CD4-positive, alpha-beta T cell treated with Interleukin-17A for 1 hour (primary cell): ENCODE measurements around the gene CIROP.

Experiments
- DNase-seq: peaks from one replicate; pipeline ENCODE4 v3.0.0-alpha.2; 2020

The CIROP gene

GRCh38 chr14:23093104-23093503 lies 11.7 kb downstream of the CIROP start:
- no peak for DNase-seq

DNA sequence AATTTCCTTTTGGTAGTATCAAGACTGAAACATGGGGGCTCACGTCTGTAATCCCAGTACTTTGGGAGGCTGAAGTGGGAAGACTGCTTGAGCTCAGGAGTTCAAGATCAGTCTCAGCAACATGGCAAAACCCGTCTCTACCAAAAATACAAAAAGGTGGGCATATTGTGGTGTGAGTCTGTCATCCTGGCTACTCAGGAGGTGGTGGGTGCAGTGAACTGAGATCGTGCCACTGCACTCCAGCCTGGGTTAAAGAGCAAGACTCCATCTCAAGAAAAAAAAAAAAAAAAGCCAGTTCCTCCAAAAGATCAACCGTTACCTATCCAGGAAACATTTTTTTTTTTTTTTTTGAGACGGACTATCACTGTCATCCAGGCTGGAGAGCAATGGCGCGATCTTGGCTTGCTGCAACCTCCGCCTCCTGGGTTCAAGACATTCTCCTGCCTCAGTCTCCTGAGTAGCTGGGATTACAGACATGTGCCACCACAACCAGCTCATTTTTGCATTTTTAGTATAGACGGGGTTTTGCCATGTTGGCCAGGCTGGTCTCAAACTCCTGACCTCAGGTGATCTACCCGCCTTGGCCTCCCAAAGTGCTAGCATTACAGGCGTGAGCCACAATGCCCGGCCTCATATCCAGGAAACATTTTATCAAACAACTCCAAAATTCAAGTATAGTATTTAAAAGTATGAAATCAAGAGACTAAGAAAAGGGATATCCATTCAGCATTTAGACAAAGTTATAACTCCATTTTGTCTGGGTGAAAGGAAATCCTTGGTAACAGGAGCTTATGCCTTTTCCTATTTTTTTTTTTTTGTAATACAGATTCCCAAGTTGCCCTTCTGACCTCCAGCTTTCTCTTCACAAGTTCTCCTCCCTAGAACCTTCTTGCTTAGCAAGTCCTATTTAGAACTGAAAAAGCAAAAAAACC lies 13.2 kb downstream of the CIROP start:
- DNase-seq: no peak

- DNase-seq: no peak
Measured at GRCh38 chr14:23090254-23090636, 14.5 kb downstream of the CIROP start.

- no peak for DNase-seq
Measured at GRCh38 chr14:23089498-23090253, 15.1 kb downstream of the CIROP start.

DNA sequence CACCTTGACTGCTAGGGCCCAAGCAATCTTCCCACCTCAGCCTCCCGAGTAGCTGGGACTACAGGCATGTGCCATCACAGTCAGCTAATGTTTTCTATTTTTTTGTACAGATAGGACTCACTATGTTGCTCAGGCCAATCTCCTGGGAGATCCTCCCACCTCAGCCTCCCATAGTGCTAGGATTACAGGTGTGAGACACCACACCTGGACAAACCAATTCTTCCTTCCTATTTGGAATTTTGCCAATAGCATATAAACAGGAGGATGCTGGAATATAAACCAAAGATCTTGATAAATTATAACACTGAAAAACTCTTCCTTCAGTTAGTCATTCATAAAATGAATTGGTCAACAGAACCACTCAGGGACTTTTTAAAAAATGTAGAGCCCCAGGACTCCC lies 18.2 kb downstream of the CIROP start:
- no peak for DNase-seq

- no peak for DNase-seq
Measured at GRCh38 chr14:23085458-23085857, 19.3 kb downstream of the CIROP start.

- DNase-seq: no peak
Measured at GRCh38 chr14:23080474-23080873, 24.3 kb downstream of the CIROP start.

DNA sequence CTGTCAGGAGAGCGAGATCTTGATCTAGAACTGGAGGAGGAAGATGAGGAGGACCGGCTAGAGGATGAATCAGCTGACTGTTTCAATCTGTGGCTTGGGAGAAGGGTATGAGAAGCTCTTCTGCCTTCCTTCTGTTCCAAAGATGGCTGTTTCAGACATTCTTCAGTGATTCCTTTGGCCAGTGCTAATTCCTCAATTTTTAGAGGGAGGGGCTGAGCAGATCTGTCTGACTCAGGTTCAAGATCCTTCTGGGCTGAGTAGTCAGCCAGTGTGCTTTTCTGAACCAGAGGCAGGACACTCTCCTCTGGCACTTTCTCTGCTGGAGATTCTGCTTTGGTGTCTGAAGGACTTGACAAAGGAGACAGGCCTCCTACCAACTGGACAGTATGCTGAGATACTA lies 25.1 kb downstream of the CIROP start:
- DNase-seq: no peak

DNA sequence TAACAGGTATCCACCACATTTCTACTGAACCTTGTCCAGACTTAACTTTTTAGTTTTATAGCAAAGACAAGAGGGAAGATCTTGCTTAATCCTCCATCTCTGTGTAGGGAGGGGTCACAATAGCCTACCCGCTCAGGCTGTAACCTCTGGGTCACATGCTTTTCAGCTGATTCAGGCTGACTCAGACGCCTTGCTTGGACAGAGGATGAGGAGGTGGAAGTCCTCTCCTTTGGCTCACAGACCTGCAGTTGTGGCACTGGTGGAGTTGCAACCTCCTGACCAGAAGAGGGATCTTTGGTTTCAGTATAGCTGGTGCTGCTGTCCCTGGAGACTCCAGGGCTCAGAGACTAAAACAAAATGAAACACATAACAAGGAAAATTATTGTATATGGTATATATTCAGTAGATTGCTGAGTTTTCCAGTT lies 26.1 kb downstream of the CIROP start:
- DNase-seq: no peak

DNA sequence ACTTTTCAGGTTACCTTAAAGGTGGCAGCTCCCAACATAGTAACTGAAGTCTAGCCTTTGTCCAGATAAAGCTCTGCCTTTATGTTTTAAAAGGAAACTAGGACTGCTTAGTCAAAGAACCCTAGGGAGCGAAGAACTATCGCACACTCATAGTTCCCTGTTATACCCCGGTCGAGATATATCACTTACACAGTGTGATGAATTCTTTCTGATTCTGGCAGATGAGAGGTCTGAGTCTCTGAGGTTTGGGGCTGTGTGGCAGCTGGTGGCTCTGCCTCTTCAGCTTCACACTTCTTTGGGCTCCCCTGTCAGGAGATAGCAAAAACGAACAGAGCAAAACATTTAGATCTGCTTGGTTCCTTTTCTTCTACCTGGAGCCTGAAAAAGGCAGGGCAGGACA lies 26.8 kb downstream of the CIROP start:
- DNase-seq: no peak

- peak; percentile 57 for DNase-seq
Measured at GRCh38 chr14:23076785-23077408, 27.9 kb downstream of the CIROP start.

DNA sequence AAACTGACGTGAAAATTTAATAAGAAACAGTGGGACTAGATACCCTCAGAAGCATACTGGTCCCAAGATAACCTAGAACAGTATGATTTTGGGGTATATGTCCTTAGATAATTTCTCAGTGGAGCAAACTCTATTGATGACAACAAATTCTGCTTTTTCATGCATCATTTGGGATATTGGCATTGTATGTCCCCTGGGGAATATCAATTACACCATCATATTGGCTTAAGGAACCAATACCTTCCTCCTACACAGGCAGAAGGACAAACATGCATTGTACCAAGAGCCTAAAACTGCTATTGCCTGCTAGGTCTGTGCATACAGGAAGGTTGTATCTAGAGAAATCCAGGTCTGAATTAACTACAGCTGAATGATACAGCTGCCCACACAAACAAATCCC lies 29.9 kb downstream of the CIROP start:
- DNase-seq: no peak

DNA sequence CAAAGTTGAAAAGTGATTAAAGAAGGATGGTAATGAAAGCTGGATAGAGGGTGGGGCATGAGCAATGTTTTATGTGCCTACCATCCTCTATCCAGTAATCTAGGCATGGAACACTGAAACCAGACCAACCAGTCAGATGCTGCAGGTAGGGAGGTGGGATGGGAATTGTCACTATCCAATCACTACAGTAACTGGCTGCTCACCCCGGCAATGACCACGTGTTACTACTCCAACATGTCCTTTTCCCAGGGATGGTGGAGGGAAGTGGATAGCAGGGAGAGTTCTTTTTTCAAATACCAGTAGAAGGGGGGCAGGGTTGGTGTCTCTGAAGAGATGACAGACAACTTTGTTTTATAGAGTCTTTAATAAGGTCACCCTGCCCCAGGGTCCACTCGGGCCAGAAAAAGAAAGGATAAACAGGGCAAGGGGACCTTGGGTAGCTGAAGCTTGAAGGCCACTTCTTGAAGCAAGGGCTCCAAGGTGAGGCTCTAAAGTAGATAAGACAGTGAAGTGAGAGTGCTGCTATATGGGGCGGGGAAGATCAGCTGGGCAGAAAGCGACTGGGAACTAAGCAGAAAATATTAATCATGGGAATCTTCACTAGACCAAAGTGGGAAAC lies 32.8 kb downstream of the CIROP start:
- DNase-seq: no peak

DNA sequence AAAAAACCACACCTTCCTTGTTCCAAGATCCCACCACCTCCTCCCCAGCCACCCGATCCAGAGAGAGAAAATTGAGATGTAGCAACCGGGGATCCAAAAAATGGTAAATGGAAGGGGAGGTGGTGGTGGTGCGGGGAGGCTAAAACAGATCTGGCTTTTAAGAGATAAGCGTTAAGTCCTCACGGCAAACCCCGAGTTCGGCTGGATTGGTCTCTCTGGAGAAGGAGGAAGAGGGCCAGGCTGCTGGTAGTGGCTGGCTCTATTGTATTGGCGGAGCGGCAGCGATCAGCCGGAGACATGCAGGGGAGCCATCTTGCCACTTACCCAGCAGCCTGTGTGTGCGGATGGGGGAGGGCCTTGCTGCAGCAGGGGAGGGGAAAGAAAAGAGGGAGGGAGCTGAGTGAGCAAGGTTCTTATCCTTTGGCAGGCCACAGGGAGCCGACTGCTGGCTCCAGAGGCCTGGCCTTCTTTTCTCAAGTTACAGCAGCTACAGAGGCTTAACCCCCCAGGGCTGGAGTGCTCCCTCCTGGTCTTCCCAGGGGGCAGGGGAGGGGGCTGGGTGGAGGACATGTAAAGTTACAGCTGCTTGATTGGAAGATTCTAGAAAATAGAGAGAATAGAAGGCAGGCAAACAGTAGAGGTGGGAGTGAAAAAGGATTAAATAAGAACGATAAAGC lies 33.4 kb downstream of the CIROP start:
- peak; percentile 84 for DNase-seq

GRCh38 chr14:23070262-23071129 lies 34.3 kb downstream of the CIROP start:
- no peak for DNase-seq

- no peak for DNase-seq
Measured at GRCh38 chr14:23069413-23069806, 35.4 kb downstream of the CIROP start.

- DNase-seq: peak; percentile 87
Measured at GRCh38 chr14:23068789-23069412, 35.9 kb downstream of the CIROP start.

DNA sequence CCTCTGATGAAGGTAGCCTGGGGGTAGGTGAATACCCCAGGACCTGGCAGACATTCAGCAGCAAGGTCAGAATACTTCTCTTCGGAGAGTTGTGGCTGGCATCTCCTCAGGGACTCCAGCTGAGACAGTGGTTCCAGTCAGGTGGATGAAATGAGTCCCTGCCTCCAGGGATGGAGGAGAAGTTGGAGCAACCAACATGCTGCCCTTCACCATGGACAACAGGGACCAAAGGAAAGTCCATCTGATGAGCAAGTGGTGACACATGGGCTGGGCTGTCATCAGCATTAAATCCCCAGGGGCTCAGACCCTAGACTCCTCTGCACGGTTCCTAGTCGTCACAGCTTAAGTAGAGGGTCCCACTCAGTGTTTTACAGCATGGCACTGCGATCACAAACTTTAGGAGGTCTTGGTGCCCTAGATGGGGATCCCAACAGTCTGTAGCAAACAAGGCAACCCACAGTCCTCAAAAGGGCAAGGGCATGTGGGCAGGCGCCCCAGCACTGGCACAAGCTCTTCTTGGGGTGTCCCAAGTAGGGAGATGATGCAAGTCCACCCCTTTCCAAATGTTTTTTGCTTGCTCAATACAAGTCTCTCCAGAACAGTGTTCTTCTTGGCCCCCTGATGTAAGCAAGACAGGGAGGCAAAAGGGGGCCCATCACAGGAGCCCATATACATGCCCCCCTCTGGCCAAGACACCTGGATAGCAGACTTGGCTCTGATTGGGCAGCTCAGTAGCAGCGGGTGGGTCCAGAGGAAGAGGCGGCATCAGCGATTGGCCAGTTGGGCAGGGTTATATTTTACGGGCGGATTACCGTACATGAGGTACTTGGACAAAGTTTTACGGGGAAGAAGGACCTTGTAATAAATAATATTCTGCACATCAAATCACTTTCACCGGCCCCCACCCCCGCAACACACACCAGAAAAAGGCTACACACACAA lies 36.7 kb downstream of the CIROP start:
- DNase-seq: no peak

- DNase-seq: no peak
Measured at GRCh38 chr14:23066855-23067744, 37.7 kb downstream of the CIROP start.
